ES-I3 (cell line): ENCODE measurements around the gene POC1B.

Experiments
- H3K36me3 ChIP-seq: 2 replicates; pipeline ENCODE4 v1.6.1; 2013; ENCODE audit warnings: mild to moderate bottlenecking, low read length, control low read depth, moderate library complexity; ENCODE audit not compliant: insufficient read depth
- H3K4me1 ChIP-seq: 2 replicates; pipeline ENCODE4 v1.6.1; 2013; ENCODE audit warnings: mild to moderate bottlenecking, control low read depth, low read length; ENCODE audit not compliant: insufficient read depth
- H3K9ac ChIP-seq: 2 replicates; pipeline ENCODE4 v1.6.1; 2013; ENCODE audit warnings: low read depth, mild to moderate bottlenecking, low read length, moderate library complexity
- H3K9me3 ChIP-seq: 2 replicates; pipeline ENCODE4 v1.6.1; 2013; ENCODE audit warnings: mild to moderate bottlenecking, low read length, moderate library complexity; ENCODE audit not compliant: control insufficient read depth, insufficient read depth

POC1B gene

DNA sequence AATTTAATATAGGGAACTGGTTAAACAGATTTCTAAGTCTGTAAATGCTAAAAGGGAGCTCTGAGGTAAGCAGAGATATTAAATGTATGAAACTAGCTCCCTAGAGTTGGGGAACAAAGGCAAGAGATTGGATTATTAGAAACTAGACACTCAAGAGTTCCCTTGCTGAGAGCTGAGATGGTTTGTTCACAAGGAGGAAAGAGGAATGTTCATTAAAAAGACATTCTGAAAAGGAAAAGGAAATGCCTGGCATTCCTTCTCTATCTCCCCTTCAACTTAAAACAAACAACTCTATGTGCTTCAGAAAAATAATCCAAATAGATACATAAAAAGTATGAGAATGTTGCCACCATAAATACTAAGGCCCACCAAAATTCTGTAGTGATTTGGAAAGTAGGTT lies 74.9 kb downstream of the POC1B start:
- H3K36me3 ChIP-seq: no peaks in the 10 kb centered on the region
- no peaks in the 10 kb centered on the region for H3K9me3 ChIP-seq
- H3K9ac ChIP-seq: no peak overlapping the region
- H3K4me1 ChIP-seq: peaks cover 27% of the 10 kb centered on the region

DNA sequence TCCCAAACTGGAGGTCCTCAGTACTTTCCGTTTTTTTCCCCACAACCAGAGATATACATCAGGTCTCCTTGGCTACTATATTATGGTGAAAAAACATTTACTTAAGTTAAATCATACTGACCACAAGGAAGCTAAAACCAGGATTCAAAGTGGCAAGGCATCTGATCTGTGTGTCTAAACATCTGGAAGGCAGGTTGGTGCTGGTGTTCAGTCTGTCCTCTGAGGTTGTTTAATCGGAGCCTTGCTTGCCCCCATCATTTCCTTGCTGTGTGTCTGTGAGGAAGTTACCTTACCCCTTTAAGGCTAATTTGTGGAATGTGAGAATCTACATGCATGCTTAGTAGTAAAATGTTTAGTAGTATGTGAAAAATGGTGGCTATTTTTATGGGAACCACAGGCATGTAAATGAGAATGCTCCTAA lies 76.9 kb downstream of the POC1B start:
- H3K36me3 ChIP-seq: no peaks in the 10 kb centered on the region
- H3K4me1 ChIP-seq: peaks cover 20% of the 10 kb centered on the region
- no peak overlapping the region for H3K9ac ChIP-seq

DNA sequence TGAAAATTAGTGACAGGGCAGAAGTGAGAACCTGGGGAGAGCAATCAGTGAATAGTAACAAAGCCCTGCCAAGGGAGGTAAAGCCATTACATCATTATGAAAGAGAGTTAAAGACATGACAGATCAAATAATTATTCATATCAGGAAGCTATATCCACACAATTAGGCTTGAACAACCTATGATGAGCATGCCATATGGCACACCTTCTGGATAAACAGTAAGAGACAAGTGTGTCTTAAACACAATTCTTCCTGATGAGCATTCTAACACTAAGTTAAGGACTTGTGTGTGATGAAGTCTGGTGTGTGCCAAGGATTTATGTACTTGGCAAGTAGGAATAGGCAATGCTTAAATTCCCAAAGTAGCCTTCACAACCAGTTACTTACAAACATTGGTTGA lies 77.3 kb downstream of the POC1B start:
- no peaks in the 10 kb centered on the region for H3K36me3 ChIP-seq
- H3K4me1 ChIP-seq: peaks cover 16% of the 10 kb centered on the region
- no peak overlapping the region for H3K9ac ChIP-seq
- no peaks in the 10 kb centered on the region for H3K9me3 ChIP-seq

More for the DNA sequence above, 76.9 kb downstream of the POC1B start:
- no peaks in the 10 kb centered on the region for H3K9me3 ChIP-seq

DNA sequence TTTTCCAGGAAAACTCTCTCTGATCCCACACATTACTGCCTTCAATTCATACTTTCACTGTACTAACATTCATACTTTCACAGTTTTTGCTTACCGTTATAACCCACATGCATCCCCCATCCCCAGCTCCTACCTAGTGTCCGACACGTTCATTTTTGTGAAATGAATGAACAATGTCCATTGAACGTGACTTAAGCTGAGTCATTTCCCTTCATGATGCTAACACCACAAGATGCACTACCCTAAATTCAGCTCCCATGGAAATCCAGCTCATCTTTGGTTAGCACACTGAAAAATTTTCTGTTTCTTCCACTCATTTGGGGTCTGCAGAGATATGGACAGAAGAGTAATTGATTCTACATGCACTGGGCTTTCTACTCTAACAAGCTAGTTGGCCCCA lies 85.9 kb downstream of the POC1B start:
- no peak overlapping the region for H3K9ac ChIP-seq
- H3K9me3 ChIP-seq: no peaks in the 10 kb centered on the region; the same call in 1 of the 2 replicates
- H3K4me1 ChIP-seq: no peaks in the 10 kb centered on the region
- H3K36me3 ChIP-seq: no peaks in the 10 kb centered on the region

DNA sequence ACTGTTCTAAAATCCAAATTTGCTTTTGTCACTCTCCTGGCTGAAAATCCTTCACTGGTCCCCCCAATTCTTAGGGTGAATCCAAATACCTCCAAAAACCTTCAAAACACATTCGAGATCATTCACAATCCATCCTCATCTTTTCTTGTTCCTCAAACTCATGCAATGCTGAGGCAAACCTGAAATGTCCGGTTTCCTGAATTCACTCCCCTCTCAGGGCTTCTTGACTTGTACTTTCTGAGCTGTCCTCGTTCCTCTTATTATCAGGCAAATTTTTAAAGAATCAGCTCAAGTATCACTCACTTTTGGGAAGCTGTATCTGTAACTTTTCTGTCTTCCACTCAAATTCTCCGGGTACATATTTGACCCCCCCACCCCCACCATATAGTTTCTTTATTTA lies 88.6 kb downstream of the POC1B start:
- Histone ChIP-seq H3K9me3 (no peaks in the 10 kb centered on the region), H3K4me1 (no peaks in the 10 kb centered on the region), H3K9ac (no peak overlapping the region), H3K36me3 (no peaks in the 10 kb centered on the region)

DNA sequence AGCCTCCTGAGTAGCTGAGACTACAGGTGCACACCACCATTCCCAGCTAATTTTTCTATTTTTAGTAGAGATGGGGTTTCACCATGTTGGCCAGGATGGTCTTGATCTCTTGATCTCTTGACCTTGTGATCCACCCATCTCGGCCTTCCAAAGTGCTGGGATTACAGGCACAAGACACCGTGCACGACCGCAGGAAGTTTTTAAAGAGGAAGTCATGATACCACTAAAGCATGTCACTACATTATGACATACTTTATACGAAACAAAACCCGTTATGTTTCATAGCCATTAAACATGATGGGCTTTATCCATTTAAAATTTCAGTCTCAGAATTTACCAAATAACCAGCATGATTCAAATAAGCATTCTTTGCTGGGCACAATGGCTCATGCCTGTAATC lies 89.8 kb downstream of the POC1B start:
- Histone ChIP-seq H3K9ac (no peak overlapping the region), H3K4me1 (no peaks in the 10 kb centered on the region), H3K9me3 (no peaks in the 10 kb centered on the region), H3K36me3 (no peaks in the 10 kb centered on the region)

DNA sequence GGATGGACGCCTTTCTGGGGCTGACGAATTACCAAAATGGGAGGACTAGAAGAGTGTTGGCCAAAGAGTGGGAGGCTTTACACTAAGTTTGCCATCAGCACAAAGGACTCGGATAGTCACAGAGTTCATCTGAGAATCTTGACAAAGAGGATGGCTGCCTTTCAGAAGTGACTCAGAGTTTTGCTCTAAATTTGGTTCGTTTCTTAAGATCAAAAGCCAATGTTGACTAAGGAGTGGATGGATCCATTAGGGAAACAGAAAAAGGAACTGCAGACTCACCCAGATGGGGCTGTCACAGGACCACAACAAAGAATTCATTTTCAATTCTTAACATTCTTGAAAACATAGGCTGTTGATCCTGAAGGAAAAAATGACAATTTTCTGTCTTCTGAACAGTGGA lies 92.2 kb downstream of the POC1B start:
- Histone ChIP-seq H3K9ac (no peak overlapping the region), H3K36me3 (no peaks in the 10 kb centered on the region), H3K4me1 (no peaks in the 10 kb centered on the region), H3K9me3 (no peaks in the 10 kb centered on the region)

DNA sequence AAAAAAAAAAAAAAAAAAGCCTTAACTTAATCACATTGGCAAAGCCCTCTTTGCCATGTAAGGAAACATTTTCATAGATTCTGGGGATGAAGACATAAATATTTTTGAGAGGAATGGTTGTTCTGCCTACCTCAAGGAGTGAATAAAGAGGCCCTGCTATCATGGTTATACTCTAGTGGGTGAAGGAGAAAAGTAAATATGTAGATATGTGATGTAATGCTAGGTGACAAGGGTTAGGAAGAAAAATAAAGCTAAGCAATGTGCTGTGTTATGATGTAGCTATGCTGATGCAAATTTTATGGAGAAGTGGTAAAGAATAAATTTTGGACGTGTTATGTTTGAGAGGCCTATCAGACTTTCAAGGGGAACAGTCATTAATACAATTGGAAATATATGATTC lies 93.5 kb downstream of the POC1B start:
- Histone ChIP-seq H3K9me3 (no peaks in the 10 kb centered on the region), H3K9ac (no peak overlapping the region), H3K36me3 (no peaks in the 10 kb centered on the region), H3K4me1 (no peaks in the 10 kb centered on the region)

DNA sequence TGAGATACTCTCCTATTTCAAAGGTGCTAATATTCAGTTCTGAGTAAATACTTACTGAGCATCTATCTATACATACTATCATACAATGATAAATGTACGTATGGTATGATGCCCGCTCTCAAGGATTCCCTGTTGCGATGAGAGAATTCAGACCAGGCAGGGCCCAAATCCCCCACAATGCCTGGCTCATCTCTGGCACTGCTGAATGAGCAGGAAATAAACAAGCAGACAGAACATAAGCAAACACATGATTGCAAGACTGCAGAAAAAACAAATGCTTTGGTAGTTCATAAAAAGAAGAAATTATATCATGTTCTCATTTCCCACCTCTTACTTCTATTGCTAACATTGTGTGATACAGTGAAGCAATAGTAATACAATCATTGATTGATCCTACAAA lies 96.3 kb downstream of the POC1B start:
- H3K9me3 ChIP-seq: no peaks in the 10 kb centered on the region
- H3K36me3 ChIP-seq: no peaks in the 10 kb centered on the region
- H3K4me1 ChIP-seq: no peaks in the 10 kb centered on the region
- no peak overlapping the region for H3K9ac ChIP-seq

DNA sequence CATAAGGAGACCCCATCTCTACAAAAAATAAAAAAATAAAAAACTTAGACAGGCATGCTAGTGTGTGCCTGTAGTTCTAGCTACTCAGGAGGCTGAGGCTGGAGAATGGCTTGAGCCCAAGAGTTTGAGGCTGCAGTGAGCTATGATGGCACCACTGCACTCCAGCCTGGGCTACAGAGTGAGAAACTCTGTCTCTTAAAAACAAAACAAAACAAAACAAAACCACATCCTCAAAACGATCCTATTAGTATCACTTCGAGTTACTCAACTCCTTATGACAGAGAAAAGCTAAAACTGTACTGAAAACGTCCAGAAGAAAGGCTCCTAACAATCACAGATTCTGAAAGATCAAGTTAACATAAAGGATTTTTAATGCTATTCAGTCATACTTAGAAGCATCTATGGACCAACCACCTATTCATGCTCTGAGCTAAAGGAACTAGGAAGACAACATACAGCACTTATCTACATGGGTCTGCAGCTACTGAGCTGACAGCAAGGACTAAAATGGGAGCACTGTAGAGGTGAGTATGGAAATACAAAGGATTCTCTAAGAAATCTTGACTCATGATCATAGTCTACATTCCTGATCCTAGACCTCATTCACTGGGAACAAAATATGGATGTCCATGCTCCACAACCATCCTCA lies 98.2 kb downstream of the POC1B start:
- no peak overlapping the region for H3K9ac ChIP-seq
- no peaks in the 10 kb centered on the region for H3K4me1 ChIP-seq
- no peaks in the 10 kb centered on the region for H3K9me3 ChIP-seq
- H3K36me3 ChIP-seq: no peaks in the 10 kb centered on the region

DNA sequence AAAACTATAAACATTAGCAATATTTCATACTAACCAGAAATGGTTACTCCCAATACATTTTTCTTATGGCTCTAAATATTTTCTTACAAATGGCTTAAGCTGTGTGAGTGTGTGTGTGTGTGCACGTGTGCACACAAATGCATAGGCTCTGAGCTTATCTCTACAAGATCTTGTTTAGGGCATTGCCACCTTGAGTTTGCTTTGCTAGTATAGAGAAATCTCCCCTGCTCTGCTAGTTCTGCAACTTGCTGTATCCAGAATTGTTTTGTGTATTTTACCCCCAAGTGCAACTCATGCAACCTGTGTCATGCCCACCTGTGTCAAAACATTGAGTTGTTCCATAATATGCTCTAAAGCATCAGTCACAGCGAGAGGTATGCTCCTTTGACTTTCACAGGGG lies 101.0 kb downstream of the POC1B start:
- Histone ChIP-seq H3K9ac (no peak overlapping the region), H3K36me3 (no peaks in the 10 kb centered on the region), H3K9me3 (no peaks in the 10 kb centered on the region), H3K4me1 (no peaks in the 10 kb centered on the region)

DNA sequence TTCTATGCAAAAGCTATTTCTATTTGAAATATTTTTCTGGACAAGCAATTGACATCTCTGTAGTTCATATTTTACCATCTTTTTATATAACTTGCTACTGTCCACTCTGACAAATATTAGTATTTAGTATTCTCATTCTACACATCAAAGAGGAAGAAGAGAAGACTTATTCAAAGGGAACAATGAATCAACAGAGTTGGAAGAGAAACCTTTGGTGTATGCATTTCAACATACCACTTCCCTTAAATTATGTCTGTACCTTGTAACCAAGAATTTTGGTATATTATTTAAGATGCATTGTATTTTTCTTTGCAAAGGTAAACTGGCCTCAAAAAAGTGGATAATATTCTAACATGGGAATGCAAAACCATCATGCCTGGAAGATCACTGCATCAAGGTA lies 101.5 kb downstream of the POC1B start:
- Histone ChIP-seq H3K9me3 (no peaks in the 10 kb centered on the region), H3K36me3 (no peaks in the 10 kb centered on the region), H3K9ac (no peak overlapping the region), H3K4me1 (no peaks in the 10 kb centered on the region)

DNA sequence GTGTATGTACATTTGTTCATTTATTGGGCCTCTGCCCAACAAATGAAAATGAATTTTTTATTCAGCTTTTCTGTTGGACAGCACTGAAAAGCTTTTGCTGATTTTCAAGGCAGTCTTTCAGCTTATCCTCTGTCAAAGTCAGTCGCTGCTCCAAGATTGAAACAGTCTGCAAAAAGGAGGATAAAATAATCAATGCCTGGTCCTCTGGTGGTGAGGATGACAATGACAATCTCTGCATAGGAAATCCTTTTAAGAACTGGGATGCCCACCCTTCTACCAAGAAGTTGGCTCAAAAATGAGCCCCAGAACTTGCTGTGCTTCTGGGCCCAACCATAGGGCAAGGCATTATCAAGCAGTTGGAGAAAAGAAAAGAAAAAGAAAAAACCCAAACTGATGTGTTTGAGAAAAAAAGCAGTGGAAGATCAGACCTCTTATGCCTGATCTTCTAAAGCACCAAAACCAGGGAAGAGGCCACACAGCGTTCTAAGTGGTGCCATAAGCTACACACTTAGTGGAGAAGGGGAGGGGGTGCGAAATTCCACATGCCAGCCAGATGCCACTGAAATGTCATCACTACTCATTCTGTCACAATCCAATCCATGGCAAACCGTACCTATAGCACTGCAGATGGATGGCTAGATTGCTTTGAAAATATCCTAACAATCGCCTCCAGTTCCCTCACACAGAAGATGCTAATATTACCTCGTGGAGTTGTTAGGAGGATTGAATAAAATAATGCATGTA lies 104.6 kb downstream of the POC1B start:
- Histone ChIP-seq H3K9ac (no peak overlapping the region), H3K4me1 (peaks cover 9% of the 10 kb centered on the region; the same call in 1 of the 2 replicates), H3K36me3 (no peaks in the 10 kb centered on the region), H3K9me3 (no peaks in the 10 kb centered on the region)

DNA sequence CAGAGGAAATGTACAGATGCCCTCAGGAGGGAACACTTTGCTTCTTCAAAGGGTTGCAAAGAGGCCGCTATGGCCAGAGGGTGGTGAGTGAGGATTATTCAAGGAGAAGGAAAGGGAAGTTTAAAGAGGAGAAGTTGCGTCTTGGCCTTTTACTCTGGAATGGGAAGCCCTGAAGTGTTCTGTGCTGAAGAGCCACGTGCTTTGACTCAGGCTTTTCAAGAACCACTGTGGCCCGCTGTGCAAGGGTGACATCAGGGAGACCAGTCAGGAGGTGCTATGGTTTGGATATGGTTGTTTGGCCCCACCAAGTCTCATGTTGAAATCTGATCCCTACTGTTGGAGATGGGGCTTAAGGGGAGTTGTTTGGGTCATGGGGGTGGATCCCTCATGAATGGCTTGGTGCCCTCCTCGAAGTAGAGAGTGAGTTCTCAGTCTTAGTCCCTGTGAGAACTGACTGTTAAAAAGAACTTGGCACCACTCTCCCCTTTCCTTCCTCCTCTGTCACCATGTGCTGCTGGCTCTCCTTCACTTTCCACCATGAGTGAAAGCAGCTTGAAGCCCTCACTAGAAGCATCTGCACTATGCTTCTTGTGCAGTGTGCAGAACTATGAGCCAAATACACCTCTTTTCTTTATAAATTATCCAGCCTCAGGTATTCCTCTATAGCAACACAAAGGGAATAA lies 107.5 kb downstream of the POC1B start:
- Histone ChIP-seq H3K9me3 (no peaks in the 10 kb centered on the region), H3K36me3 (no peaks in the 10 kb centered on the region), H3K4me1 (peaks cover 21% of the 10 kb centered on the region; the same call in 1 of the 2 replicates), H3K9ac (no peak overlapping the region)
